NCI-H748 treated with DMSO at 0.1 percent for 48 hours (cell line): ENCODE measurements around the gene RCBTB2.
A peak's percentile ranks its signal among the peaks of the same experiment; 100 is the strongest.

ENCODE experiments used
- DNase-seq: peaks from one replicate; lab custom pipeline; 2025; lab: John Stamatoyannopoulos, UW

Gene RCBTB2

GRCh38 chr13:48563626-48564025 is 30.7 kb upstream of the RCBTB2 start:
- DNase-seq: no peak

GRCh38 chr13:48562296-48563066 is 29.6 kb upstream of the RCBTB2 start:
- DNase-seq: no peak

- no peak for DNase-seq
Observed at GRCh38 chr13:48561466-48562235, 28.8 kb upstream of the RCBTB2 start.

DNA sequence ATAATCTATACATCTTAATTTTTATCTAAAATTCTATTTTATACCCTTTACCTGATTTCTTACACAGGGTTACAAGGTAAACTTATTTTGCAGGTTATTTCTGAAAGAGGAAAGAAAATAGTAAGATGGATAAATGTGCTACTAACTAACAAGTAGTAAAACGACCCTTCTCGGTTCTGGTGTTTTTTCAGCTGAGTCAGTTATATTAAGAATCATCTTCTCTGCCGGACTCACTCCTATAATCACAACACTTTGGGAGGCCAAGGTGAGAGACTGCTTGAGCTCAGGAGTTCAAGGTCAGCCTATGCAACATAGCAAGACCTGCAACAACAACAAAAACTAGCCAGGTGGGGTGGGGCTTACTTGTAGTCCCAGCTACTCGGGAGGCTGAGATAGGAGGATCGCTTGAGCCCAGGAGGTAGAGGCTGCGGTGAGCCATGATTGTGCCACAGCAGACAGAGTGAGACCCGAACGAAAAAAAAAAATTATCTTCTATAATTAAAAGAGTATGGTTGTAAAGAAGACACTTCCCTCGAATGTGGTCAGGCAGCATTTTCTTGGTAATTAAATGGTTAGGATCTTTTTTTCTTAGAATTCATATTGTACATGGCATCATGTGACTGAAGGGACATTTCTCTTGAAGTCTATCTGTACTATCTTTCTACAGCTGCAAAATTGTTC is 27.9 kb upstream of the RCBTB2 start:
- no peak for DNase-seq

GRCh38 chr13:48559638-48560320 is 26.9 kb upstream of the RCBTB2 start:
- DNase-seq: no peak

GRCh38 chr13:48556817-48557216 is 23.9 kb upstream of the RCBTB2 start:
- DNase-seq: no peak

DNA sequence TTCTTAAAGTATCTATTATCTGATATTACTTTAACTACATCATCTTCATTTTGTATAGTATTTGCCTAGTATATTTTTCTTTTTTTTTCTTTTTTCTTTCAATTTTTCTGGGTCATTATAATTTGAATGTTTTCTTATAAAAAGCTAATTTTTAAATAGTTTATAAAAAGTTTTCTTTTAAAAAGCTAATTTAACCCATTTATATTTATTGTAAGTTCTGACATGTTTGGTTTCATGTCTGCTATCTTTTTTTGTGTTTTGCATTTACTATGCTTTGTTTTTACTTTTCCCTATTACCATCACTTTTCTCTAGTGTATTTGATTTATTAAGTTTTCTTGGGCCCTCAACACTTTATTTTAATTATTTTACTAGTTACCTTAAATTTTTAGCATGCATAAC is 22.6 kb upstream of the RCBTB2 start:
- DNase-seq: no peak

GRCh38 chr13:48551329-48551728 is 18.4 kb upstream of the RCBTB2 start:
- no peak for DNase-seq

- DNase-seq: no peak
Observed at GRCh38 chr13:48549658-48550057, 16.8 kb upstream of the RCBTB2 start.

- DNase-seq: no peak
Observed at GRCh38 chr13:48547663-48548092, 14.8 kb upstream of the RCBTB2 start.

DNA sequence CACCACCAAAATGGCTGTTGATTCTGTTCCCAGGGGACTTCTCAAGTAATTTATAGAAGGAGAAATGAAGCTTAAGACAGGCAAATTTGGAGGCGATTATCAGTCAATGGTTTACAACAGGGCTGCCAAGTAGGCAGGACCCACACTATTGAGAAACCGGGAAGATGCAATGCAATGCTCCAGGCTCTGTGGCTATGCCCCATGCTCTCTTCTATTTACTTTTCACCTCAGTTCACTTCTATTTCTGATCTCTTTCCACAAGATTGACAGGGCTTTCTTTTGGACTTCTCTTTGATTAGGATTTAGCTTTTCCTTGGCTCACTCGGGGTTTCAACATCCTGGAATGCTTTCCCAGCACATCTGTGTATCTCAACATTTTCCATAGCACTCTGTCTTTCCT is 12.7 kb upstream of the RCBTB2 start:
- DNase-seq: no peak

DNA sequence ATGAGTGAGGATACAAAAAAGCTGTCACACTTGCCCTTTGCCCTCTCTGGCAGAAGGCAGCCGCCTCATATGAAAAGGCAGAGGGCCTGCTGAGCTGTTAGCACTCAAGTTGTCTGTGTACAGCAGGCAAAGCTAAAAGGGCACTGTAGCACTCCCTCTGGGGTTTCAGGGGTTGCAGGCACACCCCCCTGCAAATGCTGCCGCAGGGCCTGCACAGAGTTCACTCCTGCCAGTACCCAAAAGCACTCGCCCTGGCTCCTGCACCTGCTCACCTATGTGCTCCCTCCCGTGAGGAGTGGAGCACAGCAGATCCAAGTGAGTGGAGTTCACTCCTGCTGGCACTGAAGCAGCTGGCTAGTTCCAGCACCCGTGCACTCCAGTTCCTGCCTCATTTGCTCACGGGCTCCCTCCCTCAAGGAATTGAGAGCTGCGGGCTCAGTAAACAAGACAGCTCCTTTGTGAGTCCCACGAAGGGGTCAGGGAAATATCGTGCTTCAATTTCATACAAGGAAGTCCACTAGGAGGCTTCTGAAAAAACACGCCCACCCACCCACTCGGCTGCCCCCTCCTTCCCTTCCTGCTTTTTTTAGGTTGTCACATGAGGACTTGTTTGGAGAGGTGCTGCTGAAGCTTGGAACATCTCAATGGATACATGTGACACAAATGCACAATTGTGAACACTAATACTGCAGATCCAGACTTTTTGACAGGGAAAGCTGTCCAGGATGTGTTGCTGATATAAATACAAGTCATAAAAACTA is 9.9 kb upstream of the RCBTB2 start:
- no peak for DNase-seq

- DNase-seq: no peak
Observed at GRCh38 chr13:48542138-48542537, 9.3 kb upstream of the RCBTB2 start.

DNA sequence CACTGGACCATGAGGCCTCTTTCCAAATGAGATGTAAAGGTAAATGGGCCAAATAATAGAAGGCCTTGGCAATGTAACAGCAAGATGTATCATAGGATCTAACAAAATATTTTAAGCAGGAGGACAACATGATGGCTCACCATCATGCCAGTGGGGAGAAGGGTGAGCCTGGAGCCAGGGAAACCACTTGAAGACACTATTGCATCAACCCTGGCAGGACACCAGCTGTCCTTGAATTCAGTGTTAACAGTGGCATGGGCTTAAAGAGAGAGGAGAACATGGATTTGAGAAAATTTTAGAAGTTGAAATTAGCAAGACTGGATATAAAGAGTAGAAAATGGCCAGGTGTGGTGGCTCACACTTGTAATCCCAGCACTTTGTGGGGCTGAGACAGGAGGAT is 6.7 kb upstream of the RCBTB2 start:
- DNase-seq: no peak

GRCh38 chr13:48536621-48537250 is 3.9 kb upstream of the RCBTB2 start:
- DNase-seq: no peak

DNA sequence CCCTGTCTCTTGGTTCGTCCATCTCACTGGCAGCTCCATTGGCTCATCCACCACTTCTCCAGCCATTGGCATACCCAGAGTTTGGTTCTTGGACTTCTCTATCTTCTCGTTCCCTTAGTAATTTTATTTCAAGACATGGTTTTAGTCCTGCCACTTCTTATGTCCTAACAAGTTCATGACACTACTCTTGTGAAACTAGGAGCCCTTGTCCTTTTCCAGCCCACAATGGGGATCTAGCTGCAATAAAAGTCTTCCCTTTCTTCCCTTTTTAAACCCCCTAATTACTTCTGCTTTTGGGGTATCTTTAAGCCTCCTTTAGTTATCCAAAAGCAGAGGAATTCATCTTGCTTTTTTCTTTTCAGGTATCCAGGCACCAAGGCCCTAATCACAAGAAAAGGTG is 2.9 kb upstream of the RCBTB2 start:
- no peak for DNase-seq

- no peak for DNase-seq
Observed at GRCh38 chr13:48534911-48535501, 2.1 kb upstream of the RCBTB2 start.

GRCh38 chr13:48533961-48534600 is 1.2 kb upstream of the RCBTB2 start:
- no peak for DNase-seq

- DNase-seq: peak; percentile 48
Observed at GRCh38 chr13:48532256-48532505, 699 bp downstream of the RCBTB2 start.
